ENCODE data around the gene SLC22A14.

SLC22A14 gene

DNA sequence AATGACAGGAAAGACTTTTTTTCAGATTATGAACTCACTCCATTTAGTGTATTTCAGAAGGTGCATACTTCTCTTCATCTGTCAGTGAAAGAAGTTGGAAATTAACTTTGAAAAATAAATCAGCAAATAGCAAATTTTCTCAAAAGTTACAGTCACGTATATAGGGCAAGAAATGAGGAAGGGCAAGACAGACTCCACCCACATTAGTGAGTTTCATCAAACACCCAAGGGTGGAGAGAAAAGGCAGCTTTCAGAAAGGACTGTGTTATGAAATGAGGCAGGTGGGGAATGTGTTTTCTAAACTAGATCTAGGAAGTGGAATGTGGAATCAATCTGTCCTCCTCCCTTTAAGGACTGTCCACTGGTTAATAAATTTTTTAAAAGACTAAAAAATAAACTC, 13.6 kb upstream of the SLC22A14 start:
- no peak overlapping the region for H3K4me3 ChIP-seq (ENCODE audit: low read depth, low read length)
- no peak for TF ChIP-seq CTCF (IDR thresholded peaks at IDR 0.05; ENCODE audit: borderline replicate concordance, insufficient read depth, low read depth, low read length)

DNA sequence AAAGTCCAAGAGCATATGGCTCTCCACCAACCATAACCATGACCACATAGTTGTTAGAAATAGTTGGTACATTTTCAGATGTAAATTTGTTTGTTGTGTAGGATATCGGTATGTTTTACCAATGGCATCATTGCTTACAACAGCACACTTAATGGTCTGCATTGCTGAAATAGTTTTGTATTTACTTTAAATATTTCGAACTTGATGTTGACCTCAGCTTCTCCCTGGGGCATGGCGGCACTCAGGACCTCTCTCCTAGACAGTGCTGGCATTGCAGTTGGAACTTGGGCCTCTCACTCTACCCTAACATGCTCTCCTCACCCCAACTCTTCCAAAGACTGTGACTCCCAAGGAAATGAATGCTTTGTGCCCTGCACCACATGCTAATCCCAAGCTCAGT, 11.5 kb upstream of the SLC22A14 start:
- H3K4me3 ChIP-seq (ENCODE audit: low read depth, low read length) = no peak overlapping the region
- no peak for TF ChIP-seq CTCF (IDR thresholded peaks at IDR 0.05; ENCODE audit: borderline replicate concordance, insufficient read depth, low read depth, low read length)

GRCh38 chr3:38271553-38271952, 10.5 kb upstream of the SLC22A14 start:
- no peak for TF ChIP-seq CTCF (IDR thresholded peaks at IDR 0.05; ENCODE audit: borderline replicate concordance, insufficient read depth, low read depth, low read length)
- no peak overlapping the region for H3K4me3 ChIP-seq (ENCODE audit: low read depth, low read length)

DNA sequence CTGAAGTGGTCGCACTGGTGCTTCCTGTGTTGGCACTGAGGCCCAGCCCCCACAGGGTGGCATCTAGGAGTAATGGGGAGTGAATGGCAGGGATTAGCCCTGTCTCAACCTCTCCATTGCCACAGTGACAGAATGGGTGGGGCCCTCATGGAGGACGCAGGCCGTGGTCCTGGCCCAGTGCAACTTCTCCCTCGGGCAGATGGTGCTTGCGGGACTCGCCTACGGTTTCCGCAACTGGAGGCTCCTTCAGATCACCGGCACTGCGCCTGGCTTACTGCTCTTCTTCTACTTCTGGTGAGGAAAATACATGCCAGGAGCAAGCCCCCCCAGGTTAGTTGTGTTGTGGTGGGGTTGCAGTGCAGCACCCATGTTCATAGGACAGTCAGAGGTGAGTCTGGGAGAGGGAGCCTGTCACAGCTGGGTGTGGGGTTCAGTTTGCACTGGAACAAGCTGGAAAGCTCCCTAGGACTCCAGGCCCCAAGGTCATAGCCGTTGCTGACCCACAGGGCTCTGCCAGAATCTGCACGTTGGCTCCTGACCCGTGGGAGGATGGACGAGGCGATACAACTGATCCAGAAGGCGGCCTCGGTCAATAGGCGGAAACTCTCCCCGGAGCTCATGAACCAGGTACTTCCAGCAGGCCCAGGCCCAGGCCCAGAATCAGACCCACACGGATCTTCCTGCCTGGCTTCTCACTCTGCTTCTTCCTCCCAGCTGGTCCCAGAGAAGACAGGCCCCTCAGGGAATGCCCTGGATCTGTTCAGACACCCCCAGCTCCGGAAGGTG, 7.0 kb upstream of the SLC22A14 start:
- TF ChIP-seq CTCF (IDR thresholded peaks at IDR 0.05; ENCODE audit: borderline replicate concordance, insufficient read depth, low read depth, low read length) = no peak
- H3K4me3 ChIP-seq (ENCODE audit: low read depth, low read length) = no peak overlapping the region

DNA sequence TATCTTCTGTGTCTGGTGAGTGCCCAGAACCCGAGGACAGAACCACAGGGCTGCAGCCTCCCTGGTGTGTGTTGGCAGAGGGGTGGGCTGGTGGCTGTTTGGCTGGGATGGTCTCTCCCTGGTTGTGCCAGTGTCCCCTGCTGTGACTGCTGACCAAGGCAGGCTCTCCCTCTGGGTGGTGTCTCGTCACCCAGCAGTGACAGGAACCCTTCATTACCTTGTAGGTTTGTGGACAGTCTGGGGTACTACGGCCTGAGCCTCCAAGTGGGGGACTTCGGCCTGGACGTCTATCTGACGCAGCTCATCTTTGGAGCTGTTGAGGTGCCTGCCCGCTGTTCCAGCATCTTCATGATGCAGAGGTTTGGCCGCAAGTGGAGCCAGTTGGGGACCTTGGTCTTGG, 6.4 kb upstream of the SLC22A14 start:
- no peak overlapping the region for H3K4me3 ChIP-seq (ENCODE audit: low read depth, low read length)
- no peak for TF ChIP-seq CTCF (IDR thresholded peaks at IDR 0.05; ENCODE audit: borderline replicate concordance, insufficient read depth, low read depth, low read length)

DNA sequence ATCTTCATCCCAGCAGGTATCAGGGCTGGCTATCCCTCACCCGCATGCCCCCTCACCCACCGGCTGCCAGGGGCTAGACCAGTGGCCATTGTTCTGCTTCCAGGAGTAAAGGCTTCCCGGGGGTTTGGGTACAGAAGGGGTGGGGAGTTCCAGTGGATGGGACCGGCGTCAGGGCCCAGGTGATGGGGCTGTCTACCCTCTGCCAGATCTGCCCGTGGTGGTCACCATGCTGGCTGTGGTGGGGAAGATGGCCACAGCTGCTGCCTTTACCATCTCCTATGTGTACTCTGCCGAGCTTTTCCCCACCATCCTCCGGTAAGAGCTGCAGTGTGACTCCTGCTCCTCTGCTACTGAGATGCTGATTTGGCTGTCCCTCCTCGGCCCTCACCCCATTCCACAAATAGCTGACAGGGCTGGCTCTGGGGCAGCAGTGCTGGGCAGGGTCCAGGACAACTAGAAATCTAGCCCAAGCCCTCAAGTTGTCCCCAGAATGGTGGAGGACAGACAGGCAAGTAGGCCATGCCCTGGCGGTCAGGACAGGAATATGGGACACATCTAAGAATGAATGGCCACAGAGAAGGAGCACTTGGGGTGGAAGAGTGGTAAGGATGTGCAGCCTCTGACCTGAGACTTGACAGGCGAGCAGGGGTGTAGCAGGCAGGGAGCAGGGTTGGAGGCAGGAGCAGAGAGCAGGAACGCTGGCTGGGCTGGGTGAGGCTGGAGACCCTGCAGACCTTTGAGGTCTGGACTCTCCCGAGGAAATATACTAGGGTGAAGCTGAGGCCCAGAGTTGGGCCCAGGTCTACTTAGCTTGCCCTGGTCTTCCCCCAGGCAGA, 5.8 kb upstream of the SLC22A14 start:
- no peak for TF ChIP-seq CTCF (IDR thresholded peaks at IDR 0.05; ENCODE audit: borderline replicate concordance, insufficient read depth, low read depth, low read length)

More for the DNA sequence above, 5.8 kb upstream of the SLC22A14 start:
- H3K4me3 ChIP-seq (ENCODE audit: low read depth, low read length) = no peak overlapping the region
